Hematopoietic multipotent progenitor cell treated with erythropoietin and hydrocortisone succinate and interleukin-3 and kit ligand, for 6 days (in vitro differentiated cells): Measurements from ENCODE around the gene DPP9.

Experiments
- DNase-seq: peaks from one replicate; pipeline ENCODE4 v3.0.0-alpha.2; 2015

DPP9 gene

DNA sequence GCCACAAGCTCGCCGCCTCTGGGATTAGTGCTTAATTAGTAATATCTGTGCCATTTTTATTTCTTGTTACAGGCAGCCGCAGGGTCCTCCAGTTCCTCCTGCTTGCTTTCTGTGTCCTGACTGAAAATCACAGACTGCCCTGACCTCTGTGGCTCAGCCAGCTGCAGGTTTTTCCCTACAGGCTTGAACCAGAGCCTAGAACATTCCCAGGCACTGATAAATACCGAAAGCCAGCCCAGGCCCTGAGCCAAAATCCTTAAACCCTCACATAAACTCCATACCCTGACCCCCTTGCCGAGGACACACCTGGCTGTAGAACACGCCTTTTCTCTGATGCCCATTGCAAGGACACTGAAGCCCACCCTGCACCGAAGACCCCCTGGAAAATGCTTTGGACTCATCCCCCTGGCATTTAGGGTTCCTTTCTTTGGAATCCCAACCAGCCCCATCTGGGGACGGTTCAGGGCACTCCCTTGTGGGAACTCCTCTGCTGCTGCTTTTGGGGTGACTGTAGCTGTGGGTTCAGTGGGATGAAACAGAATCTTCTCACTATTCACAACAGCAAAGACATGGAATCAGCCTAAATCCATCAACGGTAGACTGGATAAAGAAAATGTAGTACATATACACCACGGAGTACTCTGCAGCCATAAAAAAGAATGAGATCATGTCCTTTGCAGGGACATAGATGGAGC lies 15.5 kb downstream of the DPP9 start:
- no peak for DNase-seq

DNA sequence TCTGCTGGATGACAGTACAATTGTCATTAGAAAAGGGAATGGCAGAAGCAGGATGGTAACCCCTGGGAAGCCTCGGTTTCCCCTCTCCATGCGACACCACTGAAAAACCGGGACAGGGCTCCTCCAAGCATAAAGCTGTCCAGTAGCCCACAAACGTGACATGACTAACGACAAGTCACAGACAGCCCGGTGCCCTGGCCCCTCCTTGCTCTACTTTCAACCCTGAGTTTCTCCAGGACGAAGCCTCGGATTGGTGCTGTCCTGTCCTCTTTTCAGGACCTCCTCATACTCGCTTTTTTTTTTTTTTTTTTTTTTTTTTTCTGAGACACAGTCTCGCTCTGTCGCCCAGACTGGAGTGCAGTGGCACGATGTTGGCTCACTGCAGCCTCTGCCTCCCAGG lies 16.3 kb downstream of the DPP9 start:
- DNase-seq: no peak

DNA sequence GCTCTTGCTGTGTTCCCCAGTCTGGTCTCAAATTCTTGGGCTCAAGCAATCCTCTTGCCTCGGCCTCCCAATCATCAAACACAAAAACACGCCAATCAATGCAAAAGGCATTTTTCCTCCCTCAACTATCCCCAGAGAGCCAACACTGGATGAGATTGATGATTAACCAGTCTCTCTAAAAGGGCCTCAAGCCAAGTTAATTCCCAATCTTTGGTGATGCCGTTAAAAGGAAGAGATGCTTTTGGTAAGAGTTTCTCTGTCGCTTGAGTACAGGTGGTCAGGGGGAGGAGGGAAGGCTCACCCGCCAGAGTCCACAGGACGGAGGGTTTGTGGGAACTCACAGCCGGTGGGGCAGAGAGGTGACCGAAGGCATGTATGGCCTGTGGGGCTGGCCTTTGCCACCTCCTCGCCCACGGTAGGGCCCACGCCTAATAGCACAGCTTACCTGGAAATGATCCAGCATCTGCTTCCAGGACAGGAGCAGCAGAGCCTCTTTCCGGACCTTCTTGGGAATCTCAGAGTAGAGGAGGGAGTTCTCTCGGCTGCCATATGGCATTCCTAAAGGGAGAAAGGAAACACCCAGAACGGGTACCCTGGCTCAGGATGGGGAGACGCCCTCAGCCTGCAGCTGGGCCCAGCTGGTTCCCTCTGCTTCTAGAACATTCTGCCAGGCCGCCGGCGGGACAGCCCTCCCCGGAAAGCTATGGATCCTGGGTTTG lies 18.1 kb downstream of the DPP9 start:
- no peak for DNase-seq

DNA sequence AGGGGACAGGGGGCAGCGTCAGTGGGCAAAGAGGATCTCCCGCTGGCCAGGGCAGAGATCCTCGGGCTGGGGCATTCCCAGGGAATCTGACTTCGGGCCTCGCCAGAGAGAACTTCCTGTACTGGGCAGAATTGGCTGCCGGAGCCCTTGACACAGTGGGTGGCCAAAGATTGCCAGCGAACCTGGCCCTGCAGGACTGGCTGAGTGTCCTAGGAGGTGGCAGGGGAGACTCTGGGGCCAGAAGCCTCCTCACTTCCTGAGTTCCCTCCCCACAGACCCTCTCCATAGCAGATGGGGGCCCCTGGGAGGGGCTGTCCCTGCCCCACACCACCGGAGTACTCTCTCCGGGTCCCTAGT lies 19.3 kb downstream of the DPP9 start:
- no peak for DNase-seq

DNA sequence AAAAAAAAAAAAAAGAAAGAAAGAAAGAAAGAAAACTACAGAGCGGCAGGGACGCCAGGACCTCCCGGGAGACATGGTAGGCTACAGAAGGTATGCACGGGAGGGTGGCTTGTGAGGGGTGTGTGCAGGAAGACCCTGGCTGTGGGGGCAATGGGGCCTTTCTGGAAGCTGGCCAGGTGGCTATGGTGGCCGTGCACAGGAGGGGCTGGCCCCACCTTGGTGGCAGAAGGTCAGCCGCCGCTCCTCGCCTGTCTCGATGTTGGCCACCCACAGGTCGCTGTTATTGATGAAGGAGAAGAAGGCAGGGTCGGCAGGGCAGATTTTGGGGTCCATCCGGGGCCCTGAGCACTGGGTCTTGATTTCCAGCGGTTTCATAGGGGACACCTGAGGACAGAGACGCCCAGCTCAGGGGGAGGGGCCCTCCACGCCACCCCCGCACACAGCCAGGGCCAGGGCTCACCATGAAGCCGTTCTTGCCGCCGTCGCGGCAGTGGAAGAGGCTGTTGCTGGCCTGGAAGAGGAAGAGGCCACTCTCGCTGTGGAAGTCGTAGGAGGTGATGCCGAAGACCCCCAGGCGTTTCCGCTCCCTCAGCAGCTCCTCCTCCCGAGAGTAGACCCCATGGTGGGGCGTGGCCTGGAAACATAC lies 19.8 kb downstream of the DPP9 start:
- DNase-seq: no peak

DNA sequence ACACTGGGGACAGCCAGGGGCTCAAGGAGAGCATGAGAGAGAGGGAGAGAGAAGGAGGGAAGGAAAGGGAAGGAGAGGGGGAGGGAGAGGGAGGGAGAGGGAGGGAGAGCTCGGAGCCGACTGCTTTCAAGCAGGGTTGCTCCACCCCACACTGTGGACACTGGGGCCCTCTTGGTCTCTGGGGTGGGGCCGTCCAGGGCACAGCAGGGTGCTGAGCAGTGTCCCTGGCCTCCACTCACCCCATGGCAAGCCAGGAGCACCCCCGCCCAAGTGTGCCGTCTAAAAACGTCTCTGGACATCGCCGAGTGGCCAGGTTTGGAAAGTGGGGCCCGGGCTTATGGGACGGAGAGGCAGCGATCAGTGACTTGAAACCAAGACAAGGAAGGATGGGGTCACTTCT lies 20.9 kb downstream of the DPP9 start:
- no peak for DNase-seq

DNA sequence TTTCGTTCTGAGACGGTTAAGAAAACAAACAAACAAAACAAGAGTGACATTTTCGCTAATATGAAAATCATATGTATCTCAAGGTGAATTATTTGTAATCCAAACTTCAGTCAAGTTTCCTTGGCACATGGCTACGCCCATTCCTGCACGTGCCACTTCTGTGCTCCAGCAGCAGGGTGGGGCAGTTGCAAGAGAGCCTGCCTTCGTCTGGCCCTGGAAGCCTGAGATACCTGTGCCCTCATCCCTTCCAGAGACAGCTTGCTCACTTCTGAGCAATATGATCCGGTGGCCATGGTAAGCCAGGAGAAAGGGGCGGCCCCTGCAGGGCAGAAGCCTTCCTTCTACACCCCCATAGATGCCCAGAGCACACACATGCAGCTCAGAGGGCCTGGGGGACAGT lies 22.1 kb downstream of the DPP9 start:
- DNase-seq: no peak

DNA sequence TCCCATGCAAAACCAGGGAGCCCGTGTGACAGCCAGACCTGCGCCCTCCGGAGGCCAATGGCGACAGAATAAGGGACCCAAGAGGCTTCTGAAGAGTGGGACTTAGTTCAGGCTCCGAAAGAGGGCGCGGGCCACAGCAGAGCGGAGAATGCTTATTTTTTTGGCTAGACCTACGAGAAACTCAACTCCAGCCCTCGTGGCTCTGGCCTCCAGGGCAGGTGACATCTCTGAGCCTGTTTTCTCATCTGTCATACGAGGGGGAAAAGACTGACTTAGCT lies 23.0 kb downstream of the DPP9 start:
- DNase-seq: no peak

DNA sequence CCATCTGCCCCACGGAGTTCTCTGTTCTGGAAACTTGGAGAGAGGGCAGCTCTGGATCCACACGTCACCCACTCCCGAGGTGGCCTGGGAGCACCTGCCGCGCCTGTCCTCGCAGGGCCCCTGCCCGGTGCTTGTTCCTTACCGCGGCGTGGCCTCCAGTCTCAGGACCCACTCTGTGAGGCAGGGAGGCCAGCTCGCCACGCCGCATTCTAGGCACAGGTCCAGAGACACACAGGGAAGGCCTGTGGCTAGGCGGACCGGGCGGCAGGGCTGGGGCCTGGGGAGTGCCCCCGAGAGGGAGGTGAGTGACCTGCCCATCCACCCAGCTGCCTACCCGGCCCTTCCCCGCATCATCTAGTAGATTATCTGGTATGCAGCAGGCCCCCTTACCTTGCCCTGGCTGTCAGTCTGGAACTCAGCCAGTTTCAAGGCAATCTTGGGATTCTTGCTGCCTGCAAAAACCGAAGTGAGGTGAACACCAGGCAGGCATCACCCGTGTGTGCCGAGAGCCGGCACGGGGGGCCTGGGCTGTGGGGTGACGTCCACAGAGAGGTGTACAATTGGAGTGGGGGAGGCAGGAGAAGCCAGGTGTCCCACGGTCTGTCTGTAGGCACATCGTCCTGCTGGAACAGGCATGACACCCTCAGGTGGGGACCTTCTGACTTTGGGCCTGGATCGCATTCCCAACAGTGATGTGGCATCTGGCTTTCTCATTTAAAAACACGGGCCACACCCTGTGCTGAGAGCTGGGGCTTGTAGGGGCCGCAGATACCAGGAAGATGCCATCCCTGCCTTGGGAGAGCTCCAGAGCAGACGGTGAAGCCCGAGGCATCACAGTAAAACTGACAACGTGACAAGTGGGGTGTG lies 23.6 kb downstream of the DPP9 start:
- DNase-seq: no peak

DNA sequence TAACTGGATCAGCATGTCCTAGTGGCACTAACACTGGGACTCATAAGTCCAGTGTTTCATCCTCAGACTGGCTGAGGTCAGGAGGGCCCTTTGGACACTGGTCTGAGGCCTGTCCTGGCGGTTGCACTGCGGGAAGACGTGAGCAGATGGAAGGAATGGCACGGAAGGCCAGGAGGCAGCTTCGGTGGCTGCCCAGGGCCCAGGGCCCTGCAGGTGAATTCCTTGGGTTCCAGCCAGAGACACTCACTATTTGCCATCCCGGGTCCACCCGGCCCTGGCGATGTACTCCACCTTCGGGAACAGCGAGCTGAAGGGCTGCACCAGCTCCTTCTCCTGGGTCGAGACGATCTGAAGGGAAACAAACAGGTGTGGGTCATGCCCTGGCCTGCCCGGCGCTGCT lies 26.3 kb downstream of the DPP9 start:
- no peak for DNase-seq

DNA sequence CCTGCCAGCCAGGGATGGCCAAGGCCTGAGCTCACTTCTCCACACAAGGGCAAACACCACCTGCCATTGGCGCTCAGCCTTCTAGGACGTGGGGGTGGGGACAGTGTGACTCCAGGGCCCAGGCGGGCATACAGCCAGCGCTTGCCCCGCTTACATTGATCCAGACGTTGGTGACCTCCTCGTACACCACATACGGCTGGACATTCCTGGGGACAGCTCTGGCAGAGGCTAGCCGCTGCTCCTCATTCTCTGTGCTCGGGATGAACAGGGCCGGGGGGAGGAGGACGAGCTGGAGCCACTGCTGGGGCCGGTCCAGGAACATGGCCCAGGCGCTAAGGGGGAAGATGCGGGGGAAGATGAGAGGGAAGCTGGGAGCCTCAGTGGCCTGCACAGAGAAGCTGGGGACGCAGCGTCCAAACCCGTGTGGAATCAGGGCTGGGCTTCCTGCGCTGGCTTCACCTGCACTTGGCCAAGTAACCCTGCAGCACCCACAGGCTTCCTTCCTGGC lies 28.4 kb downstream of the DPP9 start:
- DNase-seq: no peak

DNA sequence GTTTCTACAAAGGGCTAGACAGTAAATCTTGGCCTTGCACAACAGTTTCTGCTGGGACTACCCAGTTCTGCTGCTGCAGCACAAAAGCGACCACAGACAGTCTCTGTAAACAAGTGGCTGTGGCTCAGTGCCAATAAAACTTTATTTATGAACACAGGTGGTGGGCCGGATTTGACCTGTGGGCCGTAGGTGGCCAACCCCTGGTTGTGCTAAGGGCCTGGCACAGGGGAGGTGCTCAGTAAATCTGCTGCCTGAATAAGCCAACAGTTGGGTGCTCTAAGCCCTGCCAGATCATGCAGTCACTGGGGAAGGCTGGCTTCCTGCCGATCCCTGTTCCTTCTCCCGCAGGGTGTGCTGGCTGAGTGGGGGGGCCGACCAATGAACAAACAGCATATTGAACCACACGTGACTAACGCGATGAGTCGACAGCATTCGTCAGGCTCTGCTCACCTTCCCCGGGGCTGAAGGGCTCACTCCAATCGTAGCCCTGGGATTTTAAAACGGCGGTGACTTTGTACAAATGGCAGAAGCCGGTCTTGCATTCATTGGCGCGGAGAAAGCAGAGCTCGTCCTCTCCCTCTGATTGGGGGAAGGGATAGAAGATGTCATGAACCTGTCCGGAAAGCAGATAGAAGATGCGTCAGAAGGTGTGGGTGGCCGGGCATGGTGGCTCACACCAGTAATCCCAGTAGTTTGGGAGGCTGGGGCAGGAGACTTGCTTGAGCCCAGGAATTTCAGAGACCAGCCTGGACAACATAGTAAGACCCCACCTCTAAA lies 29.2 kb downstream of the DPP9 start:
- DNase-seq: no peak

DNA sequence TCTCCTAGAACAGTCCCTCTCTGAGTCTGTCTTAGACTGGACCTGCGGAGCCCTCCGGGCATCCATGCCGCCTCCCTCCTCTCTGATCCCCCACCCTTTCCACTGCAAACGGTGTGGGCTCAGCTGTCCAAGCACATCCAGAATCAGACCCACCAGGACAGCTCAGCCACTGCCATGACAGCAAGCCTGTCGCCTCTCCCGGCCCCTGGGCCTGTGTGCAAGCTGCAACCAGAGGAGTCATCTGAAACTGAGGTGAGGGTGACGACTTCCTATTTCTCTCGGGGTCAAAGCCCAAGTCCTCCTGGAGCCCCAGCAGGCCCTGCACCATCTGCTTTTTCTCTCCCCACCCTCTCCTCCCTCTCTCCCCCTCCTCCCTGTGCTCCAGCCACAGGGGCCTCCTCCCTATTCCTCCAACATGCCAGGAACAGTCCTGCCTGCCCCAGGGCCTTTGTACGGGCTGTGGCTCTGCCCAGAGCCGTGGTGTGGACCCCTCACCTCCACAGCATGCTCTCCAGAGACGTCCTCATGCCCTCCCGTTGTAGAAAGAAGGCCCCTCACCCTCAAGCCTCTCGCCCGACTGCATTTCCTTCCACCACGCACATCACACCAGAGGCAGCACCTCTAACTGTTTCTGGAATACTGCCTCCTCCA lies 30.0 kb downstream of the DPP9 start:
- no peak for DNase-seq

DNA sequence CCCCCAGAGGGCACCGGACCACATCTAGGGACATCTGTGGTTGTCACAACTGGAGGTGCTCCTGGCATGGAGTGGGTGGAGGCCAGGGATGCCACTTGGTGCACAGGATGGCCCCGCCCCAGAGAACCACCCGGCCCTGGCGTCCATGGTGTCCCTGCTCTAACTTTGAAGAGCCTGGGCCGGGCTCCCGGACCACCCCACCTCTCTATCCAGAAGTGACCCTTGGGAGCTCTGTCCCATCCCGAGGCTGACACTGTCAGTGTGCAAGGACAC lies 30.6 kb downstream of the DPP9 start:
- DNase-seq: no peak

DNA sequence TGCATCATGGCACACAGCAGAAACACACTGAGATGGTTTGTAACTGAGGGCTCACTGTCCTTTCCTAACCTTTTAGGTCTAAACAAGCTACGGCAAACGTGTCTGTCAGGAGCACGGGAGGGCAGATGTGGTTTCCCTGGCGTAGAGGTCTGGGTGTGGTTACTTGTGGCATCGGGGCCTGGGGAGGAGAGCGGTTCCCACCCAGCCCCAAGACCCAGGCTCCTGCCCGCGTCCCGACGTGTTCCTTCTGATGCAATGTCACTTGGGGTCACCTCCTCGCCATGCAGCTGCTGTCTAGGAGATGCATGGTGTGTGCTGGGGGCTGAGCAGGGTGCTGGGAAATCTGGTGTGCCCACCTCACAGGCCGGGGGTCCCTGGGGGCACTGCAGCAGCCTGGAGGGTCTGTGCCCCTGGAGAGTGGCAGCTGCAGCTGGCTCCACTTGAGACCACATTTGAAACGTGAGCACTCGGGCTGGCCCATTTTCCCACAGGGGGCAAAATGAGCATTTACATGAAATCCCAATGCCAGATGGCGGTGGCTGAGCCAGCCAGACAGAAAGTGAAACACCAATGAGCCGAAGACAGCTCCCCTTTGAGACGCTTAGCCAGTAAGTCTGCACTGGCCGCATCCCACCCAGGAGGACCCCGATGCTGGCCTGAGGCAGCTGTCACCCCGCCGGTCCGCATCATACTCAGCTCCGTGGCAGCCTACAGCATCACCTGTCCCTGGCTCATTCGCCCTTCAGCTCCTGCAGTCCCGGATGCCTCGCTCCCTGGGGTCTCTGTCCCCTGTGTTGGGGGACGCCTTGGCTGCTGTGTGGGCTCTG lies 31.2 kb downstream of the DPP9 start:
- peak; percentile 64 for DNase-seq

DNA sequence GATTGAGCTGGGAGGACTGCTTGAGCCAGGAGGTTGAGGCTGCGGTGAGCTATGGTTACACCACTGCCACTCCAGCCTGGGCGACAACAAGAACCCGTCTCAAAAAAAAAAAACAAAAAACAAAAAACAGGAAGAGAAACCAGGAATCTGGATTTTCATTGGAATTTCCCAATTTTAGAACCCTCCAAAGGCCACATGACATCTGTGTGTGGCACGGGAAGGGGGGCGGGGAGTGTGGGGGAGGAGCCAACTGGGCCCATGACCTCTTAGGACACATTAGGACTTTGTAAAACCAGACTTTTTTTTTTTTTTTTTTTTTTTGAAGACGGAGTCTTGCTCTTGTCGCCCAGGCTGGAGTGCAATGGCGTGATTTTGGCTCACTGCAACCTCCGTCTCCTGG lies 32.3 kb downstream of the DPP9 start:
- DNase-seq: no peak

DNA sequence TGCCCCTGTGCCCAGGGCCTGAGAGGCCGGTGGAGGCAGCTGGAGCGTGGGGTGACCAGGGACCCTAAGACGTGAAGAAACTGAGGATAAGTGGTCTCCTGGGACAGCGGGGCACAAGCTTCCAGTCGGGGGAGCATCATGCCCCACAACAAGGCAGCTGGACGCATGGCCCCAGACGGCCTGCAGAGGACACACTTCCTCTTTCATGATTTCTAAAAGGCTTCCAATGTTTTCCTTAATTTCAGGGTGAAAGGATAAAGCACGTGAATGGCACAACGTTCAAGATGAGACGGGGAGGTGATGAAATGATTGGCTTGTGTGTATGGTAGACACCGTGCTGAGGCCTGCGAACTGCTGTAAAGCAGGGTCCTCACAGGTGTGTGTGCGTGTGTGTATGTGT lies 33.3 kb downstream of the DPP9 start:
- DNase-seq: no peak

DNA sequence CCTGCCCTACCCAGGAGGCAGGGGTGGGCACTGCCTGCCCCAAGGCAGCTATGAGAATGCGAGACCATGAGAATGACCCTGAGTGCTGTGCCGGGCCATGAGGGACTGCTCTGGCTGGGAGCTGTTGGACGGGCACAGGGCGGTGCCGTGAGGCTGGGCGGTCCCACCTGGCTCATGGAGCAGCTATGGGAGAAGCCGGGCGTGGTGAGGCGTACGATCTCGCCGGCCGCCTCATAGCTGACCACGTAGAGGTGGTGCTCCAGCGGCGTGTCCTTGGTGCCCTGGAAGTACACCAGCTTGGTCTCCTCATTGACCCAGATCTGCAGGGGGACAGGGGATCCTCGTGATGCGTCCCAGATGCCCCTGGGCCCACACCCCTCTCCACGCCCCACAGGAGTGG lies 34.2 kb downstream of the DPP9 start:
- DNase-seq: no peak

DNA sequence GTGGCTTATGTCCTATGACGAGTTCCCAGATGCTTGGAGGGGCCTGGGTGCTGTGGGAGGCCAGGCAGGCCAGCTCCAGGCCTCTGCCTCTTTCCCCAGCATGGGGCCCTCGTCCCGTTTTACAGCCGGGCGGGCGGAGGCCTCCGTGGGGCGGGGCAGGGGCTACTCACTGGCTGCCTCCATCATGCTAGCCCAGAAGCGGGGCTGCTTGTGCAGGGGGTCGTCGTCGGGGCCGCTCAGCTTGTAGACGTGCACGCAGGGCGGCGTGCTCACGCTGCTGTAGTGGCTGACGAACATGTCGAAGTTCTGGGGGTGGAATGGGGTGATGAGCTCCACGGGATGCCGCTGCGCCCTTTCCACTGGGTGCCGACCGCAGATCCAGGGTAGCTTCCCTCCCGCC lies 35.1 kb downstream of the DPP9 start:
- no peak for DNase-seq

DNA sequence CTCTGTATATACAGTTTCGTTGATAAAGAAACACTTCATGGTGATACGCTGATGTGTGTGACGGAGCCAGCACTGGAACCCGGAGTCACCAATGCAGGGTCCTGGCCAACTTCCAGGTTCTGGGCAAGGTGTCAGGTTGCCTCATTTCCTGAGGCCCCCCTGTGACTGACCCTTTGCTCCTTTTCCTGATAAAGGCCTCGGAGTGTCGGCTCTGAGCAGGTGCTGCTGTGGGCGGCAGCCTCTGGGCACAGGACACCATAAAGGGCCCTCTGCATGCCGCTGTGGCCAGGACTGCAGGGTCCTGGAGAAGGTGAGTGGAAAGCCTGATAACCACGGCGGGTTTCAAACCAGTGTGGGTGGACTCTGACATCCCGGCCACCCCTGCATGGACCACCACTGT lies 36.2 kb downstream of the DPP9 start:
- no peak for DNase-seq

DNA sequence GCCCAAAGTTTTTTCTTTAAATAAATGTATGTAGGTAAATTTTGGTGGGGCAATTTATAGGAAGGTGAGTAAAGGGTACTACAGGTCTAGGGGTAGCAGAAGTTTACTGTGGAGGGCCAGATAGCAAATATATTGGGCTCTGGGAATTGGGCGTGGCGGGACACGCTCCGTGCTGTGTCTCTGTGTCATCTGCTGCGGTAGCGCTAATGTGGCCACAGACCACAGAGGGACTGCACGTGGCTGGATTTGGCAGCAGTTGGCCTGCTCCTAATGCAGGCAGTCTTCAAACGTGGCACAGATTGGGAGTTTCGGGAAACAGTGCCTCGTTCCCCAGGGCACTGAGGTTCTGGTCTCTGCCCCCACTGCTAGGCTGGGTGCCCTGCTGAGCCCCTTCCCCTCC lies 36.9 kb downstream of the DPP9 start:
- no peak for DNase-seq
